ENCODE measurements around the gene TMEM145. TPM values are rescaled to one million over a fixed set of nuclear protein-coding genes. Genes with fewer than 3 reads are reported as not detected.

TMEM145 gene
- total RNA-seq, 4 donors from 2014 or later, result 0.20 TPM; not detected in 3

DNA sequence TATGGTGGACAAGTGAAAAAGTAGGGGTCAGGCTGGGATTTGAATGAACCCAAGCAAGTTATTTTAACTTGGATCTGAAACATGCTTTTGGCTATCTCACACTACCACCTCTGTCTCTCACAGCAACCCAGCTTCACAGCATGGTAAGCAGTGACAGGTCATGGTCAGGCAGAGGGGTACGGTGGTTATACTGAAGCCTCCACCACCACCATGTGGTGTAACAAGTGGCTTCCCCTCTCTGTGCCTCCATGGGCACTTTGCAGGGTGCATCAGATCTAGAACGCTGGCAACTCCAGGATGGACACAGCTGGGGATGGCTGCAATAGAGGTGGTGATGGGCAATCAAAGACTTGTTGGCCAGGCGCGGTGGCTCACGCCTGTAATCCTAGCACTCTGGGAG, 739 bp upstream of the TMEM145 start:
- H3K27me3 ChIP-seq, result peaks cover 0 to 45% of the 10 kb centered on the region in 2 donors
- no peaks in the 10 kb centered on the region for H3K36me3 ChIP-seq
- no peak overlapping the region for H3K4me3 ChIP-seq
- WGBS, 2 donors, result 82 to 88% methylated on average over 5 of the region's 5 CpGs
- TF ChIP-seq, protein P1, sequence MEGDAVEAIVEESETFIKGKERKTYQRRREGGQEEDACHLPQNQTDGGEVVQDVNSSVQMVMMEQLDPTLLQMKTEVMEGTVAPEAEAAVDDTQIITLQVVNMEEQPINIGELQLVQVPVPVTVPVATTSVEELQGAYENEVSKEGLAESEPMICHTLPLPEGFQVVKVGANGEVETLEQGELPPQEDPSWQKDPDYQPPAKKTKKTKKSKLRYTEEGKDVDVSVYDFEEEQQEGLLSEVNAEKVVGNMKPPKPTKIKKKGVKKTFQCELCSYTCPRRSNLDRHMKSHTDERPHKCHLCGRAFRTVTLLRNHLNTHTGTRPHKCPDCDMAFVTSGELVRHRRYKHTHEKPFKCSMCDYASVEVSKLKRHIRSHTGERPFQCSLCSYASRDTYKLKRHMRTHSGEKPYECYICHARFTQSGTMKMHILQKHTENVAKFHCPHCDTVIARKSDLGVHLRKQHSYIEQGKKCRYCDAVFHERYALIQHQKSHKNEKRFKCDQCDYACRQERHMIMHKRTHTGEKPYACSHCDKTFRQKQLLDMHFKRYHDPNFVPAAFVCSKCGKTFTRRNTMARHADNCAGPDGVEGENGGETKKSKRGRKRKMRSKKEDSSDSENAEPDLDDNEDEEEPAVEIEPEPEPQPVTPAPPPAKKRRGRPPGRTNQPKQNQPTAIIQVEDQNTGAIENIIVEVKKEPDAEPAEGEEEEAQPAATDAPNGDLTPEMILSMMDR (IDR thresholded peaks at IDR 0.05), result no peak
- TF ChIP-seq POLR2A (IDR thresholded peaks at IDR 0.05) (no peak), EP300 (IDR thresholded peaks at IDR 0.05) (no peak)
- H3K4me1 ChIP-seq, result peaks cover 0 to 30% (median 18%) of the 10 kb centered on the region in 4 donors
- no peak for DNase-seq (ENCODE audit: low spot score in 2 of 2)
- H3K9me3 ChIP-seq, result no peaks in the 10 kb centered on the region
- no peak overlapping the region for H3K27ac ChIP-seq

DNA sequence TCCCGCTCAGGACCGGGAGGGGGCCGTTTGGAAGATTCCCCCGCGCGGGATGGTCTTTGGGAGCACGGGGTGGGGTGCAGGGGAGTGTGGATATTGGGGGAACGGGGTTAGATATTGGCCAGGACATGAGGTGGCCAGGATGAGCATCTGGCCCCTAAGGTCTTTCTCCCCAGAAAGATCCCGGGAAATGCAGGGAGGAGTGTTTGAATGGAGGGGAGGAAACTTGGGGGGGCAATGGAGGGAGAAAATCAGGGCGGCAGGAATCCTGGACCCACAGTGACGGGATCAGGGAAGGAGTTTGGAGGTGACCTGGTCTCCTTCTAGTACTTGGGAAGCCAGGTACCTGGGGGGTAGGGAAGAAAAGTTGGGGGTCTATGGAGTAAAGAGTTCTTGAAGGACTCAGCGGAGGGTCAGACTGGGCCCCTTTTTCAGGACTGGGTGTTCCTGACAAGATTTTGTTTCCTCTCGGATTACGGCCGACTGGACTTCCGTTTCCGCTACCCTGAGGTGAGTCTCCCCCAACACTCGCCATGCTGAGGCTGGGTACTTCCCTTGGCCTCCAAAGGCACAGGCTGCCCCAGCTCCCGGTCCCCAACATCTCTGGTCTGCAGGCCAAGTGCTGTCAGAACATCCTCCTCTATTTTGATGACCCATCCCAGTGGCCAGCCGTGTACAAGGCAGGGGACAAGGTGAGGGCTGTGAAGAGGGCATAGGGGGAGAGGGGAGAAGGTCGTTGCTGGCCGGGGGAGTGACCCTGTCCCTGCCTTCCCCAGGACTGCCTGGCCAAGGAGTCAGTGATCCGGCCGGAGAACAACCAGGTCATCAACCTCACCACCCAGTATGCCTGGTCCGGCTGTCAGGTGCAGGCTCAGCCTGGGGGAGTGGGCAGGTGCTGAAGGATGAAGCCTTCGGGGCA, 989 bp downstream of the TMEM145 start:
- TF ChIP-seq POLR2A (IDR thresholded peaks at IDR 0.05) (no peak), EP300 (IDR thresholded peaks at IDR 0.05) (no peak)
- TF ChIP-seq, protein P1 (IDR thresholded peaks at IDR 0.05), result no peak
- H3K27me3 ChIP-seq, result peaks cover 0 to 45% of the 10 kb centered on the region in 2 donors
- H3K9me3 ChIP-seq, result no peaks in the 10 kb centered on the region
- peaks cover 0 to 30% (median 18%) of the 10 kb centered on the region in 4 donors for H3K4me1 ChIP-seq
- peak overlapping the region in 2 of 4 donors; percentile 42 to 46 for H3K4me3 ChIP-seq
- 31 to 34% methylated on average over 26 of the region's 26 CpGs for WGBS, 2 donors
- DNase-seq (ENCODE audit: low spot score in 2 of 2), result no peak
- H3K27ac ChIP-seq, result no peak overlapping the region
- H3K36me3 ChIP-seq, result no peaks in the 10 kb centered on the region

DNA sequence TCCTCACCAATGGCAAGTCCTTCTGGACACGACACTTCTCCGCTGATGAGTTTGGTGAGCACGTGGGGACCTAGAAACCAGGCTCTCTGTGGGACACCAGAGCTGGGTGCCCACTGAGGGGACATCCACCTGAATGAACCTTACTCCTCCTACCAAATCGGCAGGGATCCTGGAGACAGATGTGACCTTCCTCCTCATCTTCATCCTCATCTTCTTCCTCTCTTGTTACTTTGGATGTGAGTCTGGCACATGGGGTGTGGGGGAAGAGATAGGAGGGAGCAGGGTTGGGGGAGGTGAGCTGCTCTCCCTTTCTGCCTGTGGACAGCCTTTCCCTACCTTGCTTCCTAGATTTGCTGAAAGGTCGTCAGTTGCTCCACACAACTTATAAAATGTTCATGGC, 1.9 kb downstream of the TMEM145 start:
- TF ChIP-seq, protein P1 (IDR thresholded peaks at IDR 0.05), result no peak
- TF ChIP-seq EP300 (IDR thresholded peaks at IDR 0.05), result no peak
- TF ChIP-seq POLR2A (IDR thresholded peaks at IDR 0.05), result no peak
- H3K27ac ChIP-seq, result no peak overlapping the region
- peaks cover 0 to 30% (median 18%) of the 10 kb centered on the region in 4 donors for H3K4me1 ChIP-seq
- DNase-seq (ENCODE audit: low spot score in 2 of 2), result no peak
- WGBS, 2 donors, result 71 to 91% methylated on average over 5 of the region's 5 CpGs
- no peaks in the 10 kb centered on the region for H3K9me3 ChIP-seq
- no peaks in the 10 kb centered on the region for H3K36me3 ChIP-seq
- H3K4me3 ChIP-seq, result no peak overlapping the region
- H3K27me3 ChIP-seq, result peaks cover 0 to 45% of the 10 kb centered on the region in 2 donors

DNA sequence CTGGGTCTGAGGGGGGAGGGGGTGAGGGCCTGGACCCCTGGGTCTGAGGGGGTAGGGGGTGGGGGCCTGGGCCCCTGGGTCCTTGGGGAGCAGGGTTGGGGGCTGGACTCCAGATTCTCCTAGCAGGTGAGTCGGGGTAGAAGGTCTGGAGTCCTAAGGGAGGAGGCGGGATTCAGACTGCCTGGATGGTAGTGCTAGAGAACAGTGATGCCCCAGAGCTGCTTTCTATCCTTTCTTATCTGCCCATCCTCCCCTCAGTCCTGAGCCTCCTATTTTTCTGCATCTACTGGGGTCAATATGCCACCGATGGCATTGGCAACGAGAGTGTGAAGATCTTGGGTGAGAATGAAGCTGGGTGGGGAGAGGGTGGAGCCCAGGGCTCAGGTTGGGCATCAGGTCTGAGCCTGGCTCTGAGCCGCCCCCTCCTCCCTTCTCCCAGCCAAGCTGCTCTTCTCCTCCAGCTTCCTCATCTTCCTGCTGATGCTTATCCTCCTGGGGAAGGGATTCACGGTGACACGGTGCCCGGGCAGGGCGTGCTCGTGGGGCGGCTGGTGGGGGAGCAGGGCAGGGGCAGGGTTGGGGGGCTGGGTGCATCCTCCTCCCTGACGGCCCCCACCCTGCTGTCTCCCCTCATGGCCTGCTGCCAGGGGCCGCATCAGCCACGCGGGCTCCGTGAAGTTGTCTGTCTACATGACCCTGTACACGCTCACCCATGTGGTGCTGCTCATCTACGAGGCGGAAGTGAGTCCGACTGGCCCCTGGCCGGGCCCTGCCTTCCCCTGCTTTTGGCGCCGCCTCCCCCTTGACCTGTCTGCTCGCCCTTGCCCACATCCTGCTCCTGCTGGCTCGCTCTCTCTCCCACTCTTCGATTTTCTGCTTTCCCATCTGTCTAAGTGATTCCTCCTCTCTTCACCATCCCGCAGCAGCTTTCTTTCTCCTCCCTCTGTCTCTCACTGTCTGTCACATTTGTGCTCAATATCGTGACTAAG, 3.4 kb downstream of the TMEM145 start:
- Histone ChIP-seq H3K9me3 (no peaks in the 10 kb centered on the region), H3K27me3 (peaks cover 0 to 38% of the 10 kb centered on the region in 2 donors), H3K36me3 (no peaks in the 10 kb centered on the region), H3K27ac (no peak overlapping the region), H3K4me1 (peaks cover 0 to 30% (median 14%) of the 10 kb centered on the region in 4 donors), H3K4me3 (no peak overlapping the region)
- TF ChIP-seq EP300 (IDR thresholded peaks at IDR 0.05) (no peak), POLR2A (IDR thresholded peaks at IDR 0.05) (no peak)
- TF ChIP-seq, protein P1 (IDR thresholded peaks at IDR 0.05), result no peak
- WGBS, 2 donors, result 32 to 36% methylated on average over 28 of the region's 28 CpGs
- DNase-seq (ENCODE audit: low spot score in 2 of 2), result no peak
